Activated CD8-positive, alpha-beta memory T cell treated with anti-CD3 and anti-CD28 coated beads, Interleukin-2, amount 10 ng/mL, durations not matched to agents 7 days and 5 days (primary cell): Measurements from ENCODE around the gene C4orf36. TPM values are rescaled to one million over a fixed set of nuclear protein-coding genes. Genes with fewer than 3 reads are reported as not detected.

Source experiments
- ATAC-seq: fragments of 150-1000 bp; cut with Tn5 transposase; one replicate; pipeline ENCODE4 v1.10.0; 2021; ENCODE audit warnings: moderate library complexity
- CTCF ChIA-PET: fragments of 350-600 bp; sonication (Branson Sonifier 250); formaldehyde crosslinking; loops from one replicate; lab custom pipeline; 2021; ENCODE audit warnings: antibody characterized with exemption; lab: Charles Lee
- DNase-seq: peaks from one replicate; pipeline ENCODE4 v3.0.0-alpha.2; 2020
- H3K27ac Mint-ChIP-seq: one replicate; pipeline ENCODE4 v1.8.0; 2021; ENCODE audit warnings: mild to moderate bottlenecking, mixed read lengths
- H3K27me3 Mint-ChIP-seq: one replicate; pipeline ENCODE4 v1.8.0; 2021; ENCODE audit warnings: mixed read lengths
- H3K36me3 Mint-ChIP-seq: one replicate; pipeline ENCODE4 v1.8.0; 2021; ENCODE audit warnings: mild to moderate bottlenecking, mixed read lengths
- H3K4me1 Mint-ChIP-seq: one replicate; pipeline ENCODE4 v1.8.0; 2021; ENCODE audit warnings: mixed read lengths
- H3K4me3 Mint-ChIP-seq: one replicate; pipeline ENCODE4 v1.8.0; 2021; ENCODE audit warnings: mild to moderate bottlenecking, moderate library complexity, mixed read lengths
- H3K9me3 Mint-ChIP-seq: one replicate; pipeline ENCODE4 v1.8.0; 2022; ENCODE audit warnings: low read depth, mixed read lengths
- total RNA-seq, 2 experiments: library from RNA; stranded (reverse); gene quantifications; one replicate each; pipeline ENCODE4 v1.2.3, GENCODE V29; 2021

C4orf36 gene, protein sequence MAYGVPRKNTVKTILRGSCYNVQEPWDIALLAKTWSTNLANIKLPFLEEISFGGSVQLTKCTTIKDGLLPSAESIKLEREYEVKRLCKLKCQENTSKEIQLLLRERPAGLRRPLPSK
- not detected for total RNA-seq

DNA sequence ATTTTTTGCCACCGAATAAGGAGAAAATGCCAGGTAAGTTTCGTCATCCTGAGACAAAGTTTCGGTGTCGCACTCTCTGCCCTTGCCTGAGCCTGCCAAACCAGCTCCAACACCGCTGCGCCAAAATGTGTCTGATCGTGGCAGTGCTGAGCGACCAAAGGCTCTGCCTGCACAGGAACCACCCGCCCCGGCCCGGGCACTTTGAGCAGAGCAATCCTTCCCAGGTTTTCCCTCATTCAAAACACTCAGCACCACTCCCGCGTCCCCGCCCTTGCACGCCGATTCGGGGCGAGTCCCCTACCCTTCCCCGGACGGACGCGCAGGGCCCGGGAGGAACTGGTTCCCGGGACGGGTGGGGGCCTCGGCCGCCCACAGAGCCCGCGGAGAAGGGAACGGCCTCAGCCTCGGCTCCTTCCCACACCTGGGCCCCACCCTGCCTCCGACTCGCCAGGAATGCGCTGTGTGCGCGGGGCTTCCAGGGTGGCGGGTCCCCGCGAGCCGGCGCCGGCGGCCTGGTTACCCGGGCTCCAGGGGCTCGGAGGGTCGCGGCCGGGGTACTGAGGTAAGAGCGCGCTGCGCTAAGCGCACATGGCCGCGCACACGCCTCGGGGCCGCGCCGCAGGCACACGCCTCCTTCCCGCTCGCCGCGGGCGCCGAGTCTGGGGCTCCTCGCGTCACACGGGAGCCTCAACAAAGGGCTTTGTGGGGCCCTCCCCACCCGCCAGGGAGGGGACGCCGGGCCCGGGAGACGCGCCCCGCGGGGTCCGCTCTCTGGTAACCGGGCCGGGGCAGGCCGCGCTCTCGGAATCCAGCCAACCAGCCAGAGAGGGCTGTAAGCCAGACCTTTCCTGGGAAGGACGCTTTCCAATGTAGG is at the start of gene C4orf36:
Gene C4orf36, minus strand, starts transcription at position 661 of the 874 bp plus-strand sequence. CDS start 902 bp downstream, outside the sequence.
- Mint-ChIP-seq H3K4me3 (peak within 1 kb of the TSS; percentile 67), H3K27ac (no peak within 1 kb of the TSS), H3K36me3 (no peaks in the 10 kb centered on the region), H3K27me3 (peaks cover 23% of the 10 kb centered on the region), H3K9me3 (no peaks in the 10 kb centered on the region), H3K4me1 (peaks cover 9% of the 10 kb centered on the region)
- ATAC-seq (peak; percentile 82), DNase-seq (peak; percentile 46)
- CTCF ChIA-PET = interaction anchor here (1.6 to 2.0 kb wide), 2 partner anchors 11 to 396 kb away, joined by 5 to 10 read pairs; no protein-coding TSS in a partner anchor

DNA sequence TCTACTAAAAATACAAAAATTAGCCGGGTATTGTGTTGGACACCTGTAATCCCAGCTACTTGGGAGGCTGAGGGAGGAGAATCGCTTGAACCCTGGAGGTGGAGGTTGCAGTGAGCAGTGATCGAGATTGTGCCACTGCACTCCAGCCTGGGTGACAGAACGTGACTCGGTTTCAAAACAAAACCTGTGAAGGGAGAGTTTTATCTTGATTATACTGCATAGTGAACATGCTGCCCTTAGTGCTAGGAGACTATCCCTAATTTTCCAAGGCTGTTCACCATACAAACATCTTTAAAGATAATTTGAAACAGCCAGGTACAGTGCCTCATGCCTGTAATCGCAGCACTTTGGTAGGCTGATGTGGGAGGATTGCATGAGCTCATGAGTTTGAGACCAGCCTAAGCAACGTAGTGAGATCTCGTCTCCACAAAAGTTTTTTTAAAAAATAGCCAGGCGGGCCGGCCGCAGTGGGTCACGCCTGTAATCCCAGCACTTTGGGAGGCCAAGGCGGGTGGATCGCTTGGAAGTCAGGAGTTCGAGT is 48.8 kb upstream of the C4orf36 start:
- Mint-ChIP-seq H3K36me3 (peaks cover 3% of the 10 kb centered on the region), H3K4me1 (peaks cover 45% of the 10 kb centered on the region), H3K9me3 (no peaks in the 10 kb centered on the region), H3K4me3 (no peak overlapping the region), H3K27ac (no peak overlapping the region), H3K27me3 (no peaks in the 10 kb centered on the region)
- no peak for DNase-seq
- ATAC-seq = no peak
- CTCF ChIA-PET = interaction anchor here (2.1 kb wide), 1 partner anchor 18 kb away, joined by 5 read pairs; no protein-coding TSS in a partner anchor

DNA sequence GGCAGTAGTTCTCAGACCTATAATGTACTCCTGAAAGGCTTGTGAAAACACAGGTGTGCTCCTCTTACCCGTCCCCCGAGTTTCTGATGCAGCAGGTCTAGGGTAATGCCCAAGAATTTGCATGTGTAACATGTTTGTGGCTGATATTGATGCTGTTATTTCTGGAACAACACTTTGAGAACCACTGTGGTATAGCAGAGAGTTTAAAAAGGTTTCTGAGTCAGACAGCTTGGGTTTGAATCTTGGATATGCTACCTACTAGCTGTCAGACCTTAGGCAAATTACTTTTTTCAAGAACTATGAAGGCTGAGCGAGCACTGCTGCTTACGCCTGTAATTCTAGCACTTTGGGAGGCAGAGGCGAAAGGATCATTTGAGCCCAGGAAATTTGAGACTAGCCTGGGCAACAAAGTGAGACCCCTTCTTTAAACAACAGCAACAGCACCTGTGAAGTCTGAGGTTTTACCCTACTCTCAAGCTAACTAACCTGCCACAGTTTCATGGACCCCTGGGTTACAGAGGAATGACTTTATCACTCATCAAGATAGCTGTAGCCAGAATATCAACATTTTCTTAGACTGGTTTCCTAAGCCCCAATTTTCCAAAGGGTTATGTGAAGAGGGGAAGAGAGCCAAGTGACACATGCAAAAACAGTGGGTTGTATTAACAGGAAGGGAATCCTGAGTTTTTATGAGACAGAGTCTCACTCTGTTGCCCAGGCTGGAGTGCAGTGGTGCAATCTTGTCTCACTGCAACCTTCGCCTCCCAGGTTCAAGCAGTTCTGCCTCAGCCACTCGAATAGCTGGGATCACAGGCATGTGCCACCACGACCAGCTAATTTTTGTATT is 47.7 kb upstream of the C4orf36 start:
- Mint-ChIP-seq H3K9me3 (no peaks in the 10 kb centered on the region), H3K4me3 (peak overlapping the region; percentile 26), H3K4me1 (peaks cover 47% of the 10 kb centered on the region), H3K36me3 (peaks cover 1% of the 10 kb centered on the region), H3K27me3 (no peaks in the 10 kb centered on the region), H3K27ac (peak overlapping the region; percentile 78)
- ATAC-seq (no peak), DNase-seq (no peak)
- CTCF ChIA-PET = interaction anchor here (0.7 to 6.2 kb wide), 5 partner anchors 10 to 153 kb away, joined by 3 to 53 read pairs (median 6); no protein-coding TSS in a partner anchor

DNA sequence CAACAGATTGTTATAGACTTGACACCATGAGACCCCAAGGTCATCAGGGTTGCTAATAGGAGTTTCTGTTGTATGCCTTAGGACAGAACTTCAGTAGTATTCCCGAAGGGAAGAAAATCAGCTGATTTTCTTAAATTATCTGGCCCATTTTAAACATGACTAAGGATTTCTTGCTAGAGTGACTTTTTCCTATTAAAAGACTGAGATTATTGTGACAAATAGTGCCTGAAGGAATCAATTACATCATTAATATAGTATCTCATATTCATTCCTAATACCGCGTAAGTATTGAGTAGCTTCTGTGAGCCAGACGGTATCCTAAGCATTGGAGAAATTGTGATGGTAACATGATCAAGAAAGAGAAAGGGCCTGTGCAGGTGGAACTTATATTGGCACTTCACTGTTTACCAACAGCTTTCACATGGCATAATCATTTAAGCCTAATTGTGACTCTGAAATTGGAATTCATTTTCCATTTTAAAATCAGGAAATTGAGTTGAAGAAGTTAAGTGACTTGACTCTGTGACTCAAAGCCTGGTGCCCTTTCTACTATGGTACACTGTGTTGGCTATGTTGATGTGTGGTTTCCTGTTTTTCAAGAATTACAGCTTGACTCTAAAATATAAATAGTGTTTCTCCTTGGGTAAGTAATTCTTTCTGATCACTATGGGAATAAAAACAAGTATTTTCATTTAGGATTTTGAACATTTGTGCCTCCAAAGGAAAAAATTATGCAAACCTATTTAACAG is 46.7 kb upstream of the C4orf36 start:
- peaks cover 48% of the 10 kb centered on the region for H3K4me1 Mint-ChIP-seq
- no peaks in the 10 kb centered on the region for H3K9me3 Mint-ChIP-seq
- H3K36me3 Mint-ChIP-seq = peaks cover 1% of the 10 kb centered on the region
- H3K4me3 Mint-ChIP-seq = peak overlapping the region; percentile 35
- ATAC-seq = no peak
- DNase-seq = no peak
- H3K27me3 Mint-ChIP-seq = no peaks in the 10 kb centered on the region
- peak overlapping the region; percentile 78 for H3K27ac Mint-ChIP-seq
- CTCF ChIA-PET = interaction anchor here (0.8 to 6.2 kb wide), 6 partner anchors 9 to 154 kb away, joined by 3 to 53 read pairs (median 6); no protein-coding TSS in a partner anchor

DNA sequence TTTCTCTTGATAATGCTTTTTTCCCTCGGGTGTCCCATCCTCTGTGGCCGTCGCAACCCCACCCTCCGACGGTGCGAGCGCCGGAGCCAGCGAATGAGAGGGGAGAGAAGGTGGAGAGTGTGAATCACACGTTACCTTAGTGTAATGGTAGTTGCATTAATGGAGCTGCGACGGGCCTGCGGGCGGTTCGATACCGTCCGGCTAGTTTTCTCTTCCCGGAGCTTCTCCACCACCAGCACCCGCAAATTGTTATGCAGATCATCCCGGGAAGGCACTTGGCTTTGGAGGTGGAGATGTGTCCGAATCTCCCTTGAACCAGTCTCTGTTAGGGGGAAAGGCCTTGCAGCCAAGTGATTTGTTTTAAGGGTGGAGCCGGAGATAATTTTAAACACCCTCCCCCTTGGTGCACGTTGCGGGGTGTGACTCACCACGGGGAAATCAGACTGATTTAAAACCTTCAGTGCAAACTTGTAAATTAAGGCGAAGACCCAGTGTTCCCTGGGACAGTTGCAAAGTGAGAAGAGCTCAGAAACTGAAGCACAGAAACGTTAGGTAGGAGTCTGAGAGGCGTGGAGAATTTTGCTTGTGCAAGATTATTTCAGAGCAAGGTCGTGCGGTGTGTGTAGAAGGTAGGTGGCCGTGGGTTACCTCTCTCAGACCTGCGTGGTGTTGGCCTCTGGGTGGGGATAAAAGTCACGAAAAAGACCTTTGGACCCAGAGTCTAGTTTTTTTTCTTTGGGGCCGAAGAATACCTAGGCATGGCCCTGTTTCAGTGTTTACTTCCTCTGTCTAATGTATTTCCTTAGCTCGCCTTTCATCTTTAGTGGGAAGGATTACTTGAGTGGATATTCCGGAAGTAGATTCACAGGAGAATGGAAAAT is 43.9 kb upstream of the C4orf36 start:
- Mint-ChIP-seq H3K36me3 (peaks cover 2% of the 10 kb centered on the region), H3K9me3 (no peaks in the 10 kb centered on the region), H3K27ac (peak overlapping the region; percentile 94), H3K4me3 (peak overlapping the region; percentile 79), H3K27me3 (no peaks in the 10 kb centered on the region), H3K4me1 (peaks cover 50% of the 10 kb centered on the region)
- ATAC-seq (peak; percentile 65), DNase-seq (peak; percentile 86)
- CTCF ChIA-PET = interaction anchor here (1.0 to 6.2 kb wide), 7 partner anchors 9 to 283 kb away, joined by 3 to 53 read pairs (median 7); no protein-coding TSS in a partner anchor

DNA sequence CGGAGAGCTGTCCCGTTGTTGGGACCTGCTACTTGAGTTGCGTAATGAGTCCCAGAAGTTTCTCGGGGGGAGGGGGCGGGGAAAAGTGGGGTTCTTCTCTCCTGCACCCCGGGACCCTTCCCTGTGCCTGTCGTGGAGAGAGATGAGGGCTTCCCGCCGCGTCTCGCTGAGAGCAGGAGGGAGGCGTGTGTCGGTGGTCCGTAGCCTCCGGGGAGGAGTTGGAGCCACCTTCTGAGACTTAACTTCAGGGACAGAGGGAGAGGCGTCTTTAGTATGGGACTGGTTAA is 43.3 kb upstream of the C4orf36 start:
- Mint-ChIP-seq H3K36me3 (peaks cover 5% of the 10 kb centered on the region), H3K4me1 (peaks cover 48% of the 10 kb centered on the region), H3K27me3 (no peaks in the 10 kb centered on the region), H3K27ac (peak overlapping the region; percentile 94), H3K9me3 (no peaks in the 10 kb centered on the region), H3K4me3 (peak overlapping the region; percentile 79)
- ATAC-seq = no peak
- CTCF ChIA-PET = interaction anchor here (1.0 to 6.2 kb wide), 7 partner anchors 9 to 284 kb away, joined by 3 to 53 read pairs (median 7); no protein-coding TSS in a partner anchor
- peak; percentile 70 for DNase-seq

DNA sequence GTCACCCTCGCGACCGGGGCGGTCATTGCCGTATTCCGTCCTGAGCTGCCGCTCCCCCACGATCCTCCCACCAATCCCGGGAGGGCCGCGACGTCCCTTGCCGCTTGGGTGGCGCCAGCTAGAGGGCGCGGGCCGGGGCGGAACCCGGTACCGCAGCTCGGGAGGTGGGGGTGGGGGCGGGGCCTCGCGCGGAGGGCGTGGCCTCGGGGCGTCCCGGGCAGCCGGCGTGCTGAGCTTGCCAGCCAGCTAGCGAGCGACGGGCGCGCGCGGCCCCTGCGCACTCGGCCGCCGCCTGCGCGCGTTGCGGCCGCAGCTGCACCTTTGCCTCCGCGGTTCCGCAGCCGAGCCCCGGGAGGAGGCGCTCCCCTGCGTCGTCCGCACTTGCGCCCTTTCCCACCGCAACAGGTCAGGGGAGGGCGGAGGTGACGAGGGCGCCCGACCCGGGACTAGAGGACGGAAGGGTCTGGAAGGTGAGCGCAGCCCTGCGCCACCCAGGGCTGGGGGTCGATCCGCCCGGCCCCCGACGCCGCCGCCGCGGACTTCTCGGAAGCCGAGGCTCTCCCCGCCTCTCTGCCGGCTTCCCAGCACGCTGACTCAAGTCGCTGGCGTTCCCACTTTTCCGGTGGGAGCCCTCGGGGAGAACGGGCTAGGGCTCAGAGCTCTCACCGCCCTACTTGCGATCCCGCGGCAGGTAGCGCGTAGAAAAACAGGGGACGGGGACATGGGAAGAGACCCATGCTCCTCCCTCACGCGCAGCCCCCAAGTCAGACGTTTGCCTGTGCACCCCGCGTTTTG is 42.7 kb upstream of the C4orf36 start, which contains the start of gene AFF1:
Gene AFF1, plus strand, starts transcription at position 241 of the 795 bp plus-strand sequence. CDS start 13,523 bp downstream, outside the sequence.
- CTCF ChIA-PET = interaction anchor here (0.9 to 6.2 kb wide), 10 partner anchors 10 to 286 kb away, joined by 3 to 53 read pairs (median 3); no protein-coding TSS in a partner anchor
- Mint-ChIP-seq H3K9me3 (no peaks in the 10 kb centered on the region), H3K36me3 (peaks cover 4% of the 10 kb centered on the region)

DNA sequence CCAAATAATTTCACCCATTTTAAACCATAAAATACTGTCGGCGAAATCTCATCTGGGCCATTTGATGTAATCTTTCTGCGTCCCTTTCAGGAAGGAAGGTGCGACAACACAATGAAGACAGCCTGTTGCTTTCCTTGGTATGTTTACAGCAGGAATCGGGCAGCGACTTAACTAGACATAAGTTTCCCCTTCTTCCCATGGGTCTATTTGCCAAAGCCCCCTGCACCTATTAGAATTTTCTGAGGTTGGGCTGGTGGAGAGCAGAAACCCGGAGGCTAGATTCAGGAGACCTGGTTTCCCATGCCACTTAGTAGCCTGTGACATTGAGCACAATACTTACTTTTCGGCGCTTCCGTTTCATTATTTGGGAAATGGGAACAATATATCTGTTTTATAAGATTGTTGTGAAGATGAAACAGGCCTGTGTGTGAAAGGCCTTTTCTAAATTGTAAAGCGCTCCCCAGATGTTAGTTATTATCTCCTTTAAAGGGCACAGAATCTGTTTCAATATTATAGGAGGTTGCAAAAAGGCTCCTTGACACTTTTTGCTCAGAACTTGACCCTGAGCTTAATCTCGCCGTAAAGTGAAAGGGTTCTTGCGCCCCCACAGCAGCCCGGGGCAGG is 42.0 kb upstream of the C4orf36 start:
- H3K4me3 Mint-ChIP-seq = peak overlapping the region; percentile 80

More for the DNA sequence above, 42.7 kb upstream of the C4orf36 start, which contains the start of gene AFF1:
- H3K27ac Mint-ChIP-seq = peak within 1 kb of the TSS; percentile 94
- H3K4me1 Mint-ChIP-seq = peaks cover 43% of the 10 kb centered on the region
- H3K4me3 Mint-ChIP-seq = peak within 1 kb of the TSS; percentile 80
- peak; percentile 81 for ATAC-seq
- H3K27me3 Mint-ChIP-seq = no peaks in the 10 kb centered on the region
- DNase-seq = peak; percentile 94

DNA sequence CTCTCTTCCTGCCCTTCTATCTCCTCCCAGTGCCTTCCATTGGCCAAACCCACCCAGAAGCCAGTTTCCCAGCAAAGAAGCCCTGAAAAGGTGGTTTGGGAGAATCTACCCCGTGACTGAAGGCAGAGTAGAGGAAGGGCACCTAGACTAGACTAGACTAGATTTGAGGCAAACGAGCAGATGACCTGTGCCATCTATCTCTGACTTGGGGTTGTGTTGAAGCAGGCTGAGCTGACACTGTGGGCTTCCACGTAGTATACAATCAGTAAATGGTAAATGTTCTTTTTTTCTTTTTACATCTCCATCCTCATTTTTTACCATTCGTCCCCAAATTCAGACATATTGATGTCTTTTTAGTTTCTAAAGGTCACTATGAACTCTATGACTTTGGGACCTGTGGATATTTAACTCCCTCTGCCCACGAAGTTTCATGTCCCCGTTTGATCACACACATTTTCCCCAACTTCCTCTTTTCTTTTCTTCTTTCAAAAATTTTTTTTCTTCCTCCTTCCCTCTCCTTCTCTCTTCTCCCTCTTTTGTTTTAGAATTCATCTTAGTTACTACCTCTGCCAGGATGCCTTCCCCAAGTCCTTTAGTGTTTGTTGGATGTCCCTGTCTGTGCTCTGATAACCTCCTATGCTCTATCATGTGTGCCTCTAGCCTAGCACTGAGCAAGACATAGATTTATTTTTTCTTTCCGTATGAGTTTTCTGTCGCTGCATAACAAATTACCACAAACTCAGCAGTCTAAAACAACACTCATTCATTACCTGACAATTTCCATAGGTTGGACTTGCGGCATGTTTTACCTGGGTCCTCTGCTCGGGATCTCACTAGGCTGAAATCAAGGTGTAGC is 36.4 kb upstream of the C4orf36 start:
- Mint-ChIP-seq H3K4me1 (peaks cover 8% of the 10 kb centered on the region), H3K27me3 (no peaks in the 10 kb centered on the region), H3K27ac (no peak overlapping the region), H3K36me3 (peaks cover 4% of the 10 kb centered on the region), H3K4me3 (no peak overlapping the region), H3K9me3 (no peaks in the 10 kb centered on the region)
- ATAC-seq (no peak), DNase-seq (no peak)
- CTCF ChIA-PET = interaction anchor here (1.0 to 1.6 kb wide), 3 partner anchors 164 to 222 kb away, joined by 3 to 5 read pairs (median 4); no protein-coding TSS in a partner anchor

More for the DNA sequence above, 42.0 kb upstream of the C4orf36 start:
- DNase-seq = peak; percentile 47
- CTCF ChIA-PET = interaction anchor here (0.9 to 6.2 kb wide), 9 partner anchors 10 to 287 kb away, joined by 3 to 53 read pairs (median 3); no protein-coding TSS in a partner anchor
- Mint-ChIP-seq H3K36me3 (peaks cover 4% of the 10 kb centered on the region), H3K27ac (peak overlapping the region; percentile 90), H3K9me3 (no peaks in the 10 kb centered on the region), H3K27me3 (no peaks in the 10 kb centered on the region), H3K4me1 (peaks cover 35% of the 10 kb centered on the region)
- no peak for ATAC-seq
